Measurements from ENCODE around the gene JAZF1. TPM values are rescaled to one million over a fixed set of nuclear protein-coding genes. Genes with fewer than 3 reads are reported as not detected.

The JAZF1 gene
- total RNA-seq, 1 donor from 2014 or later = 33.8 TPM

DNA sequence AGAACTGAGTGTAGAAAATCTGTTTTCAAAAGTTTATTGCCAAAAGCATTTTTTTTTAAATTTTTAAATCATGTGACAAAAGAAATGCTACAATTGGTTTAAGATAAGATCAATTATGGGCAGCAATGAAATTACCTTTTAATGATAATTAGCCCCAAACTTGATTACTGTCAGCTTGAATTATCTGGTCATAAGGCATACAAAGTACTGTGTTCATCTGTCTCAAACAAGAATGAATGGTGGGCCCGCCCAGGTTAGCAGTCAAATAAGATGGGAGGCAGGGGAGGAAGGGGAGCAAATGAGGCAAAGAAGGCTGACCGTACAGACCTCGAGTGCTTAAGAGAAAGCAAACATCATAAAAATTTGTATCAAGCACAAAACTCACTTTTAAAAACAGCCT lies 68.1 kb downstream of the JAZF1 start:
- no peak for DNase-seq (ENCODE audit: low spot score)
- Mint-ChIP-seq H3K9me3 (ENCODE audit: low read depth) (no peaks in the 10 kb centered on the region), H3K4me1 (ENCODE audit: low read depth) (peaks cover 16% of the 10 kb centered on the region), H3K27ac (ENCODE audit: unreplicated experiment) (no peak overlapping the region), H3K4me3 (ENCODE audit: unreplicated experiment) (no peak overlapping the region), H3K36me3 (ENCODE audit: low read depth) (no peaks in the 10 kb centered on the region), H3K27me3 (ENCODE audit: low read depth) (no peaks in the 10 kb centered on the region)
- TF ChIP-seq, protein P1, sequence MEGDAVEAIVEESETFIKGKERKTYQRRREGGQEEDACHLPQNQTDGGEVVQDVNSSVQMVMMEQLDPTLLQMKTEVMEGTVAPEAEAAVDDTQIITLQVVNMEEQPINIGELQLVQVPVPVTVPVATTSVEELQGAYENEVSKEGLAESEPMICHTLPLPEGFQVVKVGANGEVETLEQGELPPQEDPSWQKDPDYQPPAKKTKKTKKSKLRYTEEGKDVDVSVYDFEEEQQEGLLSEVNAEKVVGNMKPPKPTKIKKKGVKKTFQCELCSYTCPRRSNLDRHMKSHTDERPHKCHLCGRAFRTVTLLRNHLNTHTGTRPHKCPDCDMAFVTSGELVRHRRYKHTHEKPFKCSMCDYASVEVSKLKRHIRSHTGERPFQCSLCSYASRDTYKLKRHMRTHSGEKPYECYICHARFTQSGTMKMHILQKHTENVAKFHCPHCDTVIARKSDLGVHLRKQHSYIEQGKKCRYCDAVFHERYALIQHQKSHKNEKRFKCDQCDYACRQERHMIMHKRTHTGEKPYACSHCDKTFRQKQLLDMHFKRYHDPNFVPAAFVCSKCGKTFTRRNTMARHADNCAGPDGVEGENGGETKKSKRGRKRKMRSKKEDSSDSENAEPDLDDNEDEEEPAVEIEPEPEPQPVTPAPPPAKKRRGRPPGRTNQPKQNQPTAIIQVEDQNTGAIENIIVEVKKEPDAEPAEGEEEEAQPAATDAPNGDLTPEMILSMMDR (IDR thresholded peaks at IDR 0.05) = no peak

DNA sequence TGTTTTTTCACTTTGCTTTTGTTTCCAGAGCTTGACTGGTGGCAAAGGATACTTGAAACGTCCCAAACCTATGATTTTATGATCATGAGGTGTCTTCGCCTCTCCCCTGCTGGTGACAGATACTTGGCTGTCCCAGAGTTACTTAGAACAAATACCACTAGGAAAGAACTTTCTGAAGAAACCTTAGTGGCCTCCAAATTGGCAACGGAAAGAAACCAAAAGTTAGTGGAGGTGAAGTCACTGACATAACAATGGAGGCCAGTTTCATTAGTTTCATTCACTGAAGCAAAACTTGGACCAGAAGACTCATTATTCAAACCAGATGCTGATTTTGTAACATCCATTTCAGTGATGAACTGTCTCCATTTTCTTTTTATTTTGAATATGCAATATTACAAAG lies 68.6 kb downstream of the JAZF1 start:
- no peaks in the 10 kb centered on the region for H3K36me3 Mint-ChIP-seq (ENCODE audit: low read depth)
- no peak overlapping the region for H3K4me3 Mint-ChIP-seq (ENCODE audit: unreplicated experiment)

DNA sequence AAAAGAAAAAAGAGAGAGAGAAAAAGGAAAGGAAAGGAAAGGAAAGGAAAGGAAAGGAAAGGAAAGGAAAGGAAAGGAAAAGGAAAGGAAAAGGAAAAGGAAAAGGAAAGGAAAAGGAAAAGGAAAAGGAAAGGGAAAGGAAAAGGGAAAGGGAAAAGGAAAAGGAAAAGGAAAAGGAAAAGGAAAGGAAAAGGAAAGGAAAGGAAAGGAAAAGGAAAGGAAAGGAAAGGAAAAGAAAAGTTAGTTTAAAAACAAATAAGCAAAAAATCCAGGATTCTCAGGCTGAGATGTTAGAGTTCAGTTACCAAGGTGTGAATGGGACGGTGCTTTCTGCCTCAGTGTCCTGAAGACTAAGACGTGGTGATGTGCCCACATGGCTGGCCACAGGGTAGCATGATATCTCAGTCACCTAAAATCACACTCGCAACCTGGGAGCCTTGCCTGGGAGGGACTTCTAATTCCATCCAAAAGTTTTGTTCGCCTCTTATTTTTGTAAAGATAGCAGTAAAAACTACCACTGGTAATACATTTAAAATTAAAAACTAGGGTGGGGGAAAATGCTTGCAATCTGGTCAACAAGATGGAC lies 70.1 kb downstream of the JAZF1 start:
- H3K27ac Mint-ChIP-seq (ENCODE audit: unreplicated experiment) = no peak overlapping the region
- H3K9me3 Mint-ChIP-seq (ENCODE audit: low read depth) = no peaks in the 10 kb centered on the region
- H3K27me3 Mint-ChIP-seq (ENCODE audit: low read depth) = no peaks in the 10 kb centered on the region
- peaks cover 35% of the 10 kb centered on the region for H3K4me1 Mint-ChIP-seq (ENCODE audit: low read depth)
- no peak for DNase-seq (ENCODE audit: low spot score)
- no peaks in the 10 kb centered on the region for H3K36me3 Mint-ChIP-seq (ENCODE audit: low read depth)
- TF ChIP-seq, protein P1 (IDR thresholded peaks at IDR 0.05) = no peak
- no peak overlapping the region for H3K4me3 Mint-ChIP-seq (ENCODE audit: unreplicated experiment)

More for the DNA sequence above, 68.6 kb downstream of the JAZF1 start:
- Mint-ChIP-seq H3K4me1 (ENCODE audit: low read depth) (peaks cover 20% of the 10 kb centered on the region), H3K9me3 (ENCODE audit: low read depth) (no peaks in the 10 kb centered on the region), H3K27me3 (ENCODE audit: low read depth) (no peaks in the 10 kb centered on the region), H3K27ac (ENCODE audit: unreplicated experiment) (no peak overlapping the region)
- TF ChIP-seq, protein P1 (IDR thresholded peaks at IDR 0.05) = no peak
- no peak for DNase-seq (ENCODE audit: low spot score)

DNA sequence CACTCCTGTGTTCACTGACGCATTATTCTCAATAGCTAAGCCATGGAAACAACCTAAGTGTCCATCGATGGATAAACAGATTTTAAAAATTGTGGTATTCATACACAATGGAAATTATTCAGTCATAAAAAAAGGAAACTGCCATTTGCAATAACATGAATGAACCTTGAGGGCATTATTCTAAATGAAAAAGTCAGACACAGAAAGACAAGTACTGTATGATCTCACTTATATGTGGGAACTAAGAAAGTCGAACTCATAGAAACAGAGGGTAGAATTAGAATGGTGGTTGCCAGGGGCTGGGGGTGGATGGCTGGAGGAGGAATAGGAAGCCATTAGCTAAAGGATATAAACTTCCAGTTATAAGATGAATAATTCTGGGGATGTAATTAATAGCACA lies 71.8 kb downstream of the JAZF1 start:
- peaks cover 53% of the 10 kb centered on the region for H3K4me1 Mint-ChIP-seq (ENCODE audit: low read depth)
- H3K27me3 Mint-ChIP-seq (ENCODE audit: low read depth) = no peaks in the 10 kb centered on the region
- no peaks in the 10 kb centered on the region for H3K9me3 Mint-ChIP-seq (ENCODE audit: low read depth)
- no peak for DNase-seq (ENCODE audit: low spot score)
- TF ChIP-seq, protein P1 (IDR thresholded peaks at IDR 0.05) = no peak
- no peak overlapping the region for H3K4me3 Mint-ChIP-seq (ENCODE audit: unreplicated experiment)
- H3K27ac Mint-ChIP-seq (ENCODE audit: unreplicated experiment) = no peak overlapping the region
- H3K36me3 Mint-ChIP-seq (ENCODE audit: low read depth) = no peaks in the 10 kb centered on the region

DNA sequence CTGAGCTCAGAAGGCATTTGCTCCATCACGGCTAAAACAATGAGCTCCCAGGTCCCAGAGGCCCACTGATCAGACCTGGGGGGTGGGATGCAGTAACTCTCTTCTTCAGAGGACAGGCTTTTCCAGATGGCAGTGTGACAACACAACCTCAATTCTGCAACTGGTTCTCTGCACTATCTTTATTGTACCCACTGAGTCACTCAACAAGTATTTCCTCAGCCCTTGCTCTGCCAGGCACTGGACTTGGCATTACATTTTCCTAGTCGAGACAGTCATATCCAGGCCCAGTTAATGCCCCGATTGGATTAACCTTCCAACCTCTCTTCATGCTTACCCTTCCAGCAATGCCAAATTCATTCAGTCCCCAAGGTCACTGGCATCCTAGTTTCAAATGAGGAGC lies 72.6 kb downstream of the JAZF1 start:
- Mint-ChIP-seq H3K4me1 (ENCODE audit: low read depth) (peaks cover 61% of the 10 kb centered on the region), H3K4me3 (ENCODE audit: unreplicated experiment) (no peak overlapping the region), H3K36me3 (ENCODE audit: low read depth) (no peaks in the 10 kb centered on the region), H3K9me3 (ENCODE audit: low read depth) (no peaks in the 10 kb centered on the region), H3K27ac (ENCODE audit: unreplicated experiment) (peak overlapping the region; percentile 13), H3K27me3 (ENCODE audit: low read depth) (no peaks in the 10 kb centered on the region)
- TF ChIP-seq, protein P1 (IDR thresholded peaks at IDR 0.05) = no peak
- no peak for DNase-seq (ENCODE audit: low spot score)

All from chondrocyte (in vitro differentiated cells).